Smooth muscle cell (in vitro differentiated cells): ENCODE results near the gene KRTAP5-7. TPM values are rescaled to one million over a fixed set of nuclear protein-coding genes. Genes with fewer than 3 reads are reported as not detected.
A peak's percentile ranks its signal among the peaks of the same experiment; 100 is the strongest.

Source experiments
- DNase-seq: peaks from one replicate; lab custom pipeline; 2025; ENCODE audit not compliant: unreplicated experiment; lab: John Stamatoyannopoulos, UW
- H2AFZ ChIP-seq: fragments of 200-600 bp; sonication (generic); 2 replicates; pipeline ENCODE4 v1.6.0; 2016; ENCODE audit warnings: antibody characterized with exemption, low read depth, mild to moderate bottlenecking
- H3F3A ChIP-seq: fragments of 200-600 bp; sonication (generic); 2 replicates; pipeline ENCODE4 v1.6.0; 2017; ENCODE audit warnings: antibody characterized with exemption, low read depth
- H3K27ac ChIP-seq: fragments of 200-600 bp; sonication (generic); 2 replicates; pipeline ENCODE4 v1.5.1; 2016; ENCODE audit warnings: low read depth, mild to moderate bottlenecking
- H3K27me3 ChIP-seq: fragments of 200-600 bp; sonication (generic); 2 replicates; pipeline ENCODE4 v1.6.1; 2016; ENCODE audit warnings: low read depth, mild to moderate bottlenecking
- H3K36me3 ChIP-seq: fragments of 200-600 bp; sonication (generic); 2 replicates; pipeline ENCODE4 v1.5.1; 2016; ENCODE audit warnings: low read depth
- H3K4me1 ChIP-seq: fragments of 200-600 bp; sonication (generic); 2 replicates; pipeline ENCODE4 v1.5.1; 2016; ENCODE audit warnings: low read depth
- H3K4me2 ChIP-seq: fragments of 200-600 bp; sonication (generic); 2 replicates; pipeline ENCODE4 v1.6.0; 2016; ENCODE audit warnings: mild to moderate bottlenecking
- H3K4me3 ChIP-seq: fragments of 200-600 bp; sonication (generic); 2 replicates; pipeline ENCODE4 v1.5.1; 2016; ENCODE audit warnings: mild to moderate bottlenecking
- H3K79me2 ChIP-seq: fragments of 200-600 bp; sonication (generic); 2 replicates; pipeline ENCODE4 v1.6.0; 2016; ENCODE audit warnings: low read depth, mild to moderate bottlenecking
- H3K9ac ChIP-seq: fragments of 200-600 bp; sonication (generic); 2 replicates; pipeline ENCODE4 v1.6.0; 2016; ENCODE audit warnings: low read depth
- H3K9me3 ChIP-seq: fragments of 200-600 bp; sonication (generic); replicated peaks from 2 replicates; pipeline ENCODE4 v1.5.1; 2016; ENCODE audit warnings: low read depth
- H4K20me1 ChIP-seq: fragments of 200-600 bp; sonication (generic); 2 replicates; pipeline ENCODE4 v1.6.0; 2016; ENCODE audit warnings: low read depth
- CTCF ChIP-seq: fragments of 200-600 bp; sonication (generic); IDR thresholded peaks from 2 replicates; pipeline ENCODE4 v1.5.1; 2017; ENCODE audit warnings: borderline replicate concordance, mild to moderate bottlenecking, antibody characterized with exemption; ENCODE audit not compliant: insufficient read depth, poor library complexity, severe bottlenecking
- WGBS: methylation state at CpG from one replicate; pipeline ENCODE4 v1.1.7; 2016; ENCODE audit warnings: low lambda C conversion rate; 5-methylcytosine and 5-hydroxymethylcytosine counted together
- polyA plus RNA-seq: library from polyadenylated mRNA; unstranded; fragments of >200 nt; fragmentation: Nextera tagmentation; extraction: Ambion mirVana; gene quantifications from 2 replicates; pipeline ENCODE4 v1.2.1, GENCODE V29; 2016
- total RNA-seq: library from RNA; depleted of rRNA; stranded (reverse); fragments of >200 nt; gene quantifications from 2 replicates; pipeline ENCODE4 v1.2.3, GENCODE V29; 2014

The KRTAP5-7 gene
- total and polyA plus RNA-seq, 2 experiments from 2014 or later: not detected

GRCh38 chr11:71558996-71559395 lies 31.9 kb downstream of the KRTAP5-7 start:
- Histone ChIP-seq H4K20me1 (no peaks in the 10 kb centered on the region), H3F3A (no peaks in the 10 kb centered on the region), H3K79me2 (no peaks in the 10 kb centered on the region), H3K27me3 (peaks cover 4% of the 10 kb centered on the region), H3K4me1 (no peaks in the 10 kb centered on the region), H3K36me3 (no peaks in the 10 kb centered on the region), H3K27ac (no peak overlapping the region), H2AFZ (no peak overlapping the region), H3K4me2 (no peak overlapping the region), H3K9ac (no peak overlapping the region), H3K9me3 (no peaks in the 10 kb centered on the region), H3K4me3 (no peak overlapping the region)
- no peak for TF ChIP-seq CTCF
- 92% methylated on average over 1 of the region's 1 CpG for WGBS
- no peak for DNase-seq

GRCh38 chr11:71562120-71562519 lies 35.1 kb downstream of the KRTAP5-7 start:
- H3K4me1 ChIP-seq: no peaks in the 10 kb centered on the region
- no peaks in the 10 kb centered on the region for H3K9me3 ChIP-seq
- H3K4me3 ChIP-seq: no peak overlapping the region
- no peak overlapping the region for H2AFZ ChIP-seq
- DNase-seq: no peak
- no peaks in the 10 kb centered on the region for H4K20me1 ChIP-seq
- no peak overlapping the region for H3K4me2 ChIP-seq
- H3K36me3 ChIP-seq: no peaks in the 10 kb centered on the region
- peaks cover 10% of the 10 kb centered on the region for H3K27me3 ChIP-seq
- H3K79me2 ChIP-seq: no peaks in the 10 kb centered on the region
- H3K27ac ChIP-seq: no peak overlapping the region
- H3K9ac ChIP-seq: no peak overlapping the region
- TF ChIP-seq CTCF: no peak
- H3F3A ChIP-seq: no peaks in the 10 kb centered on the region

- Histone ChIP-seq H2AFZ (no peak overlapping the region), H3K27me3 (peaks cover 10% of the 10 kb centered on the region), H3K4me1 (no peaks in the 10 kb centered on the region), H3K27ac (no peak overlapping the region), H3K4me2 (no peak overlapping the region), H3F3A (no peaks in the 10 kb centered on the region), H3K9me3 (no peaks in the 10 kb centered on the region), H3K36me3 (no peaks in the 10 kb centered on the region), H3K79me2 (no peaks in the 10 kb centered on the region), H4K20me1 (no peaks in the 10 kb centered on the region), H3K4me3 (no peak overlapping the region), H3K9ac (no peak overlapping the region)
- peak; percentile 40 for TF ChIP-seq CTCF
- no peak for DNase-seq
- WGBS: 22% methylated on average over 8 of the region's 8 CpGs
These were observed 36.3 kb downstream of the KRTAP5-7 start for GRCh38 chr11:71563406-71563805.

GRCh38 chr11:71564430-71564829 lies 37.4 kb downstream of the KRTAP5-7 start:
- Histone ChIP-seq H3K4me1 (no peaks in the 10 kb centered on the region), H3K4me3 (no peak overlapping the region)
- WGBS: 91% methylated on average over 4 of the region's 4 CpGs

More at GRCh38 chr11:71564430-71564829, 37.4 kb downstream of the KRTAP5-7 start:
- H3K36me3 ChIP-seq: no peaks in the 10 kb centered on the region
- H3K27me3 ChIP-seq: peaks cover 10% of the 10 kb centered on the region
- DNase-seq: no peak
- no peak for TF ChIP-seq CTCF
- H3K4me2 ChIP-seq: no peak overlapping the region
- H2AFZ ChIP-seq: no peak overlapping the region
- H3F3A ChIP-seq: no peaks in the 10 kb centered on the region
- H3K27ac ChIP-seq: no peak overlapping the region
- H4K20me1 ChIP-seq: no peaks in the 10 kb centered on the region
- no peaks in the 10 kb centered on the region for H3K79me2 ChIP-seq
- H3K9ac ChIP-seq: no peak overlapping the region
- H3K9me3 ChIP-seq: no peaks in the 10 kb centered on the region
